Uterus (tissue), 2 donors: ENCODE data around the gene GPD2.

Source experiments
- POLR2A ChIP-seq, 2 donors: fragments of 450-650 bp; IDR thresholded peaks; one replicate each; pipeline ENCODE4 v1.6.1; 2016; ENCODE audit warnings: antibody characterized with exemption in 2 of 2, mild to moderate bottlenecking in 1 of 2, moderate library complexity in 1 of 2
- TF ChIP-seq, protein P1 (sequence below), 4 experiments: fragments of 200-600 bp in 2 of 4; fragments of 450-650 bp in 2 of 4; sonication (generic) in 2 of 4; IDR thresholded peaks; one replicate each; pipeline ENCODE4 v1.5.1; 2016 to 2019; ENCODE audit warnings: antibody characterized with exemption in 4 of 4, mild to moderate bottlenecking in 2 of 4, moderate library complexity in 1 of 4

DNA sequence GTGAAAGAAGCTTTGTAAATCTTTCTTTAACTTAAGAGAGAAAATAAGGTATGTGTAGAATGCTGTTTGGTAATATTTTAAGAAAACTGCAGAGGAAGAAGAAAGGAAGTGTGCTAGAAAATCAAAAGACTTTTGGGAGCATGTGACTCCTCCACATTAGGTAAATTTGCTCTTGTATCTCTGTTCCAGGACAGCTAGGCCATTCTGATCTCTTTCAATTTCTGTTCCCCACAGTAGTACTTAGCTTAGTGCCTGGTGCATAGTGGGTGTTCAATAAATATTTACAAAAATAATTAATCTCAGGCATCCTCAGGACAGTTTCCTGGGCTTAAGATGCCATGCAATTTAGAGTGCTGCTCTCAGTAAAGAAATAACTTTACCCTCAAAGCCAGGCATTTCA is 105.0 kb downstream of the GPD2 start:
- TF ChIP-seq, protein P1, sequence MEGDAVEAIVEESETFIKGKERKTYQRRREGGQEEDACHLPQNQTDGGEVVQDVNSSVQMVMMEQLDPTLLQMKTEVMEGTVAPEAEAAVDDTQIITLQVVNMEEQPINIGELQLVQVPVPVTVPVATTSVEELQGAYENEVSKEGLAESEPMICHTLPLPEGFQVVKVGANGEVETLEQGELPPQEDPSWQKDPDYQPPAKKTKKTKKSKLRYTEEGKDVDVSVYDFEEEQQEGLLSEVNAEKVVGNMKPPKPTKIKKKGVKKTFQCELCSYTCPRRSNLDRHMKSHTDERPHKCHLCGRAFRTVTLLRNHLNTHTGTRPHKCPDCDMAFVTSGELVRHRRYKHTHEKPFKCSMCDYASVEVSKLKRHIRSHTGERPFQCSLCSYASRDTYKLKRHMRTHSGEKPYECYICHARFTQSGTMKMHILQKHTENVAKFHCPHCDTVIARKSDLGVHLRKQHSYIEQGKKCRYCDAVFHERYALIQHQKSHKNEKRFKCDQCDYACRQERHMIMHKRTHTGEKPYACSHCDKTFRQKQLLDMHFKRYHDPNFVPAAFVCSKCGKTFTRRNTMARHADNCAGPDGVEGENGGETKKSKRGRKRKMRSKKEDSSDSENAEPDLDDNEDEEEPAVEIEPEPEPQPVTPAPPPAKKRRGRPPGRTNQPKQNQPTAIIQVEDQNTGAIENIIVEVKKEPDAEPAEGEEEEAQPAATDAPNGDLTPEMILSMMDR (IDR thresholded peaks at IDR 0.05): no peak
- TF ChIP-seq POLR2A (IDR thresholded peaks at IDR 0.05): no peak
